K562 (cell line): ENCODE results near the gene ANTKMT. TPM values are rescaled to one million over a fixed set of nuclear protein-coding genes. Genes with fewer than 3 reads are reported as not detected.
A peak's percentile ranks its signal among the peaks of the same experiment; 100 is the strongest.

Source experiments
- ATAC-seq: fragments of 200-7000 bp; cut with Tn5 transposase; 3 replicates; pipeline ENCODE4 v1.9.1; 2020; ENCODE audit warnings: moderate library complexity
- BruUV-seq: library from RNA; stranded (reverse); fragments of 400-500 nt; replicated peaks from 2 replicates; lab custom pipeline; 2021; lab: Mats Ljungman, UMichigan
- CTCF ChIA-PET: fragments of 300-600 bp; formaldehyde crosslinking; extraction: SDS; loops from one replicate; lab custom pipeline; 2021; ENCODE audit warnings: low intra/inter-chr PET ratio; lab: Yijun Ruan, JAX
- POLR2A ChIA-PET: fragments of 300-600, 350-650 bp; sonication (Branson Sonifier 250); formaldehyde crosslinking; extraction: SDS; loops from one replicate; lab custom pipeline; 2021; ENCODE audit warnings: antibody characterized with exemption, inconsistent platforms; lab: Yijun Ruan, JAX
- DNase-seq, 4 experiments: peaks; one replicate each; pipeline versions ENCODE4 v3.0.0 to v3.0.0-alpha.2; 2011 to 2018; ENCODE audit warnings: low spot score in 3 of 4, mixed read lengths in 3 of 4; ENCODE audit errors: extremely low read depth in 1 of 4
- FAIRE-seq: peaks from 2 replicates; lab custom pipeline; 2011; peaks lifted over from hg19 to GRCh38; lab: Jason Lieb, UNC
- H2AFZ ChIP-seq: 2 replicates; pipeline ENCODE4 v1.6.0; 2011; ENCODE audit warnings: low read depth, low read length, control low read depth, inconsistent platforms
- H3K27ac ChIP-seq: fragments of 200-600 bp; 3 replicates; pipeline ENCODE4 v1.8.0; 2011; ENCODE audit warnings: low read depth, mild to moderate bottlenecking, control low read depth, inconsistent platforms, low read length, moderate library complexity, mixed read lengths; ENCODE audit errors: extremely low read depth
- H3K27me3 ChIP-seq, 2 experiments: fragments of 300-600 bp in 1 of 2; 2 replicates in 1 of 2; 3 replicates in 1 of 2; pipeline versions ENCODE4 v1.6.0 to v1.8.0; 2011; ENCODE audit warnings: inconsistent platforms in 2 of 2, low read length in 2 of 2, mild to moderate bottlenecking in 1 of 2, mixed read lengths in 1 of 2, moderate library complexity in 1 of 2; ENCODE audit not compliant: control insufficient read depth in 2 of 2, insufficient read depth in 2 of 2
- H3K36me3 ChIP-seq: fragments of 300-600 bp; 3 replicates; pipeline ENCODE4 v1.8.0; 2011; ENCODE audit warnings: mild to moderate bottlenecking, low read length, inconsistent platforms; ENCODE audit not compliant: control insufficient read depth, insufficient read depth
- H3K4me1 ChIP-seq, 2 experiments: fragments of 200-600 bp in 1 of 2; replicated peaks in 1 of 2; 2 replicates in 1 of 2; 3 replicates in 1 of 2; pipeline versions ENCODE4 v1.5.1 to v1.8.0; 2011; ENCODE audit warnings: inconsistent platforms in 2 of 2, low read length in 2 of 2, mild to moderate bottlenecking in 1 of 2, mixed read lengths in 1 of 2, moderate library complexity in 1 of 2; ENCODE audit not compliant: control insufficient read depth in 2 of 2, insufficient read depth in 2 of 2
- H3K4me2 ChIP-seq: 2 replicates; pipeline ENCODE4 v1.6.1; 2011; ENCODE audit warnings: low read length, control low read depth, inconsistent platforms, mixed read lengths; ENCODE audit not compliant: insufficient read depth
- H3K4me3 ChIP-seq: fragments of 200-600 bp; sonication (generic), shearing (Covaris generic); 2 replicates; pipeline ENCODE4 v1.5.1; 2016; ENCODE audit warnings: control low read depth, inconsistent platforms
- H3K79me2 ChIP-seq: fragments of 200-600 bp; 3 replicates; pipeline ENCODE4 v1.8.0; 2011; ENCODE audit warnings: low read length, inconsistent platforms; ENCODE audit not compliant: control insufficient read depth, insufficient read depth
- H3K9ac ChIP-seq, 2 experiments: 2 replicates each; pipeline versions ENCODE4 v1.6.0 to v1.6.1; 2011; ENCODE audit warnings: low read depth in 2 of 2, low read length in 2 of 2, control low read depth in 1 of 2, inconsistent platforms in 1 of 2, mild to moderate bottlenecking in 1 of 2, mixed read lengths in 1 of 2; ENCODE audit not compliant: insufficient read depth in 1 of 2
- H3K9me1 ChIP-seq: one replicate; pipeline ENCODE4 v1.6.0; 2011; ENCODE audit warnings: inconsistent platforms, mild to moderate bottlenecking, low read length, moderate library complexity; ENCODE audit not compliant: control insufficient read depth, insufficient read depth
- H3K9me3 ChIP-seq: replicated peaks from 2 replicates; pipeline ENCODE4 v1.5.1; 2011; ENCODE audit warnings: low read depth, low read length, inconsistent platforms; ENCODE audit not compliant: control insufficient read depth, insufficient read depth
- H4K20me1 ChIP-seq: replicated peaks from 2 replicates; pipeline ENCODE4 v1.6.1; 2011; ENCODE audit warnings: low read length, inconsistent platforms, mixed read lengths; ENCODE audit not compliant: control insufficient read depth, insufficient read depth
- BCL6 ChIP-seq: fragments of 250-450 bp; sonication (Bioruptor Pico); IDR thresholded peaks from 2 replicates; pipeline ENCODE4 v1.4.0; 2020
- EHMT2 ChIP-seq: fragments of 450-650 bp; IDR thresholded peaks from 2 replicates; pipeline ENCODE4 v1.6.1; 2018; ENCODE audit warnings: antibody characterized with exemption
- EP300 ChIP-seq: IDR thresholded peaks from 2 replicates; pipeline ENCODE4 v1.6.1; 2012; ENCODE audit warnings: low read length, improper control_type of control experiment
- EZH2 ChIP-seq: IDR thresholded peaks from 2 replicates; pipeline ENCODE4 v1.6.1; 2012; ENCODE audit warnings: low read depth, mild to moderate bottlenecking, inconsistent platforms, low read length, borderline replicate concordance
- FIP1L1 ChIP-seq: fragments of 200-400 bp; formaldehyde crosslinking; IDR thresholded peaks from 2 replicates; pipeline ENCODE4 v1.6.1; 2018; ENCODE audit warnings: mild to moderate bottlenecking, low read depth, low read length; ENCODE audit not compliant: poor library complexity, severe bottlenecking
- HEY1 ChIP-seq: fragments of 250-450 bp; sonication (Bioruptor Pico); IDR thresholded peaks from 2 replicates; pipeline ENCODE4 v1.5.0; 2020; ENCODE audit warnings: mild to moderate bottlenecking, moderate library complexity, borderline replicate concordance
- MBD2 ChIP-seq: sonication (generic); IDR thresholded peaks from 2 replicates; pipeline ENCODE4 v1.6.1; 2016; ENCODE audit warnings: low read depth, borderline replicate concordance
- MED1 ChIP-seq: sonication (generic); formaldehyde crosslinking; IDR thresholded peaks from 2 replicates; pipeline ENCODE4 v1.8.1; 2023; ENCODE audit warnings: missing genetic modification reagents, borderline replicate concordance
- REST ChIP-seq, 2 experiments: fragments of 450-650 bp; formaldehyde crosslinking in 1 of 2; IDR thresholded peaks; 2 replicates each; pipeline versions ENCODE4 v1.4.0 to v1.6.1; 2014 to 2020; ENCODE audit warnings: mild to moderate bottlenecking in 2 of 2, borderline replicate concordance in 1 of 2, low read depth in 1 of 2
- THRB ChIP-seq: fragments of 450-650 bp; formaldehyde crosslinking; conservative IDR thresholded peaks from 2 replicates; pipeline ENCODE4 v1.4.0; 2022; ENCODE audit warnings: mild to moderate bottlenecking, missing genetic modification characterization
- ZFPM2 ChIP-seq: fragments of 250-450 bp; sonication (Bioruptor Pico); IDR thresholded peaks from 2 replicates; pipeline ENCODE4 v1.5.1; 2022; ENCODE audit warnings: mild to moderate bottlenecking
- ZNF197 ChIP-seq: fragments of 200-800 bp; sonication (Bioruptor generic); IDR thresholded peaks from 2 replicates; pipeline ENCODE4 v1.6.1; 2016; ENCODE audit warnings: low read depth, missing genetic modification characterization, missing compliant biosample characterization
- WGBS: fragments of 100-300 bp; shearing (Covaris generic); methylation state at CpG from one replicate; pipeline ENCODE4 v1.1.6; 2016; ENCODE audit warnings: low coverage, mixed read lengths; ENCODE audit not compliant: insufficient coverage; ENCODE audit errors: missing lambda C conversion rate; 5-methylcytosine and 5-hydroxymethylcytosine counted together
- in situ Hi-C: fragments of 300-500 bp; cut with MboI; formaldehyde crosslinking; loops from 4 replicates; pipeline ENCODE4 v1.15.0; 2018; ENCODE audit warnings: inconsistent platforms, mixed read lengths
- intact Hi-C: fragments of 100-400 bp; cut with micrococcal nuclease; formaldehyde crosslinking; loops from 2 replicates; pipeline ENCODE4 v1.14.2; 2022
- polyA plus RNA-seq, 8 experiments: library from polyadenylated mRNA; depleted of rRNA in 4 of 8; stranded (reverse) in 5 of 8; unstranded in 3 of 8; fragments of >200 nt; fragmentation: Nextera tagmentation in 2 of 8; fragmentation: Illumina TruSeq in 1 of 8; extraction: Ambion mirVana in 2 of 8; extraction: Trizol in 1 of 8; gene quantifications; 2 replicates each; pipeline versions ENCODE4 v1.2.1 to v1.2.3, GENCODE V29; 2011 to 2014; ENCODE audit warnings: inconsistent platforms in 1 of 8, missing spikeins in 1 of 8
- total RNA-seq, 7 experiments: library from RNA; depleted of rRNA in 6 of 7; stranded (reverse); fragments of >200 nt in 6 of 7; fragmentation: Illumina TruSeq in 2 of 7; extraction: Trizol in 2 of 7; gene quantifications; 2 replicates each; pipeline versions ENCODE4 v1.2.1 to v1.2.3, GENCODE V29; 2011 to 2021; ENCODE audit warnings: low replicate concordance in 1 of 7

The ANTKMT gene
- total and polyA plus RNA-seq, 9 of the 15 experiments (the other 6 are each of a cell fraction or from before 2014, with no cell fraction given) = 0.58 to 217 (median 19.1) TPM

- BruUV-seq = no TSS peak
- no peak overlapping the region for H3K4me2 ChIP-seq
- H3K9me1 ChIP-seq = peaks cover 6% of the 10 kb centered on the region
- H3K27me3 ChIP-seq = peaks cover 8 to 59% of the 10 kb centered on the region in 2 experiments; a peak in 4 of 5 replicates
- no peaks in the 10 kb centered on the region for H3K36me3 ChIP-seq
- H3K27ac ChIP-seq = no peak overlapping the region
- ChIA-PET CTCF (no interaction called here), POLR2A (interaction anchor here (1.1 to 1.4 kb wide), 2 partner anchors 16 to 36 kb away, joined by 3 to 5 read pairs; partner anchors contain the start of genes ANTKMT and CIAO3)
- FAIRE-seq = no peak
- no peak for DNase-seq
- H3K4me3 ChIP-seq = no peak overlapping the region
- peak; percentile 23; the same call in 2 of the 3 replicates for ATAC-seq
- no peak overlapping the region for H2AFZ ChIP-seq
- in situ Hi-C loops (no loop called here), intact Hi-C loops (no loop called here)
- 38% methylated on average over 37 of the region's 50 CpGs for WGBS
- H3K79me2 ChIP-seq = no peaks in the 10 kb centered on the region
- H4K20me1 ChIP-seq = peaks cover 41% of the 10 kb centered on the region
- H3K9me3 ChIP-seq = no peaks in the 10 kb centered on the region
- H3K9ac ChIP-seq = 0 out of 4 replicates have a peak overlapping the region, but pooled peaks of 1 of the 2 experiments have one; percentile 26
- H3K4me1 ChIP-seq = peaks cover 0 to 65% of the 10 kb centered on the region in 2 experiments; a peak in 3 of 5 replicates
- TF ChIP-seq EZH2 (no peak), THRB (CRISPR knock-in tag) (no peak), EHMT2 (peak; percentile 73; the same call in 1 of the 2 replicates), ZNF197 (no peak), MED1 (no peak), MBD2 (no peak), EP300 (no peak), REST (IDR thresholded peaks at IDR 0.05; ENCODE audit: borderline replicate concordance) (peak; percentile 81), REST (CRISPR knock-in tag; IDR thresholded peaks at IDR 0.05; ENCODE audit: low read depth) (0 out of 2 replicates have a peak, but pooled peaks have one; percentile 56), FIP1L1 (peak; percentile 34), ZFPM2 (CRISPR knock-in tag) (no peak), HEY1 (CRISPR knock-in tag) (no peak), BCL6 (CRISPR knock-in tag) (no peak)
Observed at GRCh38 chr16:704552-705380, 16.2 kb upstream of the ANTKMT start.
